ENCODE results near the gene ATF1. TPM values are rescaled to one million over a fixed set of nuclear protein-coding genes. Genes with fewer than 3 reads are reported as not detected.
"Not testable (repeated sequence)": the region's sequence is repeated elsewhere in the genome, so short reads cannot be mapped to it uniquely, and the experiment has no call there.

Gene ATF1
- total and polyA plus RNA-seq, 12 donors, result 4.2 to 31.9 (median 23.9) TPM

DNA sequence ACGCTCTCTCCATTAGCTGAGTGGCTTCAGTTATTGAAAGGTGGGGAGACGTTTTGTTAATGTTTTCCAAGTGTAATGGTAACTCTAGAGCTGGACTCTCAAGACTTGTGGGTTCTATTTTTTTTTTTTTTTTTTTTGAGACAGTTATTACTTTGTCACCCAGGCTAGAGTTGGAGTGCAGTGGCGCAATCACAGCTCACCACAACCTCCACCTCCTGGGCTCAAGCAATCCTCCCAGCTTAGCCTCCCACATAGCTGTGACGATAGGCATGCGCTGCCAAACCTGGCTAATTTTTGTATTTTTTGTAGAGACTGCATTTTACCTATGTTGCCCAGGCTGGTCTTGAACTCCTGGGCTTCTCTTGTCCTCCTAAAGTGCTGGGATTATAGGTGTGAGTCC is 26.2 kb downstream of the ATF1 start:
- Histone ChIP-seq H3K27ac (no peak overlapping the region), H3K9me3 (peaks cover 0 to 14% (median 0%) of the 10 kb centered on the region in 11 donors), H3K4me3 (no peak overlapping the region), H3K27me3 (no peaks in the 10 kb centered on the region), H3K4me1 (peaks cover 0 to 4% (median 0%) of the 10 kb centered on the region in 9 donors), H3K36me3 (peaks cover 0 to 22% (median 4%) of the 10 kb centered on the region in 9 donors)
- TF ChIP-seq, protein P1, sequence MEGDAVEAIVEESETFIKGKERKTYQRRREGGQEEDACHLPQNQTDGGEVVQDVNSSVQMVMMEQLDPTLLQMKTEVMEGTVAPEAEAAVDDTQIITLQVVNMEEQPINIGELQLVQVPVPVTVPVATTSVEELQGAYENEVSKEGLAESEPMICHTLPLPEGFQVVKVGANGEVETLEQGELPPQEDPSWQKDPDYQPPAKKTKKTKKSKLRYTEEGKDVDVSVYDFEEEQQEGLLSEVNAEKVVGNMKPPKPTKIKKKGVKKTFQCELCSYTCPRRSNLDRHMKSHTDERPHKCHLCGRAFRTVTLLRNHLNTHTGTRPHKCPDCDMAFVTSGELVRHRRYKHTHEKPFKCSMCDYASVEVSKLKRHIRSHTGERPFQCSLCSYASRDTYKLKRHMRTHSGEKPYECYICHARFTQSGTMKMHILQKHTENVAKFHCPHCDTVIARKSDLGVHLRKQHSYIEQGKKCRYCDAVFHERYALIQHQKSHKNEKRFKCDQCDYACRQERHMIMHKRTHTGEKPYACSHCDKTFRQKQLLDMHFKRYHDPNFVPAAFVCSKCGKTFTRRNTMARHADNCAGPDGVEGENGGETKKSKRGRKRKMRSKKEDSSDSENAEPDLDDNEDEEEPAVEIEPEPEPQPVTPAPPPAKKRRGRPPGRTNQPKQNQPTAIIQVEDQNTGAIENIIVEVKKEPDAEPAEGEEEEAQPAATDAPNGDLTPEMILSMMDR (IDR thresholded peaks at IDR 0.05), result no peak
- intact Hi-C loops (cut with DNase I), result no loop called here
- ATAC-seq, result no peak
- WGBS, 2 donors, result 93 to 95% methylated on average over 5 of the region's 5 CpGs
- DNase-seq, result no peak

DNA sequence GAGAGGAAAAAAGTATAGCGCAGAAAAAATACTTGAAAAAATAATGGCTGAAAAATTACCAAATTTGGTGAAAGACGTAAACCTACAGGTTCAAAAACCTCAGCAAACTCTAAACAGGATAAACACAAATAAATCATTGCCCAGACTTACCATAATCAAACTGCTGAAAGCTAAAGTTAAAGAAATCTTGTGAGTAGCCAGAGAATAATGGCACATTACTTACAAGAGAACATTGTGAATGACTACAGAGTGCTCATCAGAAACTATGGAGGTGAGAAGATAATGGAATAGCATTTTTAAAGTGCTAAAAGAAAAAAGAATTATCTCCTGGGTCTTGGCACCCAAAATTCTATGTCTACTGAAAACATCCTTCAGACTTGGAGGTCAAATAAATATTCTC is 36.0 kb downstream of the ATF1 start:
- DNase-seq (no peak), ATAC-seq (no peak)
- Histone ChIP-seq H3K4me3 (no peak overlapping the region), H3K27me3 (no peaks in the 10 kb centered on the region), H3K27ac (no peak overlapping the region), H3K36me3 (peaks cover 0 to 76% (median 41%) of the 10 kb centered on the region in 9 donors), H3K9me3 (peaks cover 0 to 27% (median 9%) of the 10 kb centered on the region in 11 donors), H3K4me1 (no peaks in the 10 kb centered on the region)
- TF ChIP-seq, protein P1 (IDR thresholded peaks at IDR 0.05), result no peak
- intact Hi-C loops (cut with DNase I), result no loop called here
- WGBS, 2 donors, result 97 to 99% methylated on average over 2 of the region's 2 CpGs

DNA sequence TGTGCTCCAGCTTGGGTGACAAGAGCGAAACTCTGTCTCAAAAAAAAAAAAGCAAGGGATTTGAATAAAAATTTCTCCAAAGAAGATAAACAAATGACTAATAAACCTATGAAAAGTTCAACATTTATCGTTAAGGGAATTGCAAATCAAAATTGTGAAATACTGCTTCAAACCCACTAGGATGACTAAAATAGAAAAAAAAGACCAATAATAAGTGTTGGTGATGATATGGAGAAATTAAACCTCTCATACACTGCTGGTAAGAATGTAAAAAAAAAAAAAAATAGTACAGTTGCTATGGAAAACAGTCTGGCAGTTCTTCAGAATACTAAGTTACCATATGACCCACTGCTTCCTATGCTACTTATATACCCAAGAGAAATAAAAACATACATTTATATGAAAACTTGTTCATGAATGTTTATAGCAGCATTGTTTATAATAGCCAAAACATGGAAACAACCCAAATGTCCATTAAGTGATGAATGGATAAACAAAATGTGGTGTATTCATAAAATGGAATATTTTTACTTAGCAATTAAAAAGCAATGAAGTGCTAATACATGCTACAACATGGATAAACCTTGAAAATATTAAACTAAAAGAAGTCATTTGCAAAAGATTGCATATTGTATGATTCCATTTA is 39.5 kb downstream of the ATF1 start:
- DNase-seq, result no peak
- no peak overlapping the region for H3K27ac ChIP-seq
- peaks cover 0 to 22% (median 9%) of the 10 kb centered on the region in 11 donors for H3K9me3 ChIP-seq
- peaks cover 0 to 59% (median 23%) of the 10 kb centered on the region in 9 donors for H3K36me3 ChIP-seq
- no peak for ATAC-seq
- no peaks in the 10 kb centered on the region for H3K4me1 ChIP-seq
- no peaks in the 10 kb centered on the region for H3K27me3 ChIP-seq
- no peak overlapping the region for H3K4me3 ChIP-seq
- TF ChIP-seq, protein P1 (IDR thresholded peaks at IDR 0.05), result no peak
- whole genome bisulfite sequencing, 2 donors, result 97 to 99% methylated on average over 2 of the region's 2 CpGs
- intact Hi-C loops (cut with DNase I), result no loop called here

DNA sequence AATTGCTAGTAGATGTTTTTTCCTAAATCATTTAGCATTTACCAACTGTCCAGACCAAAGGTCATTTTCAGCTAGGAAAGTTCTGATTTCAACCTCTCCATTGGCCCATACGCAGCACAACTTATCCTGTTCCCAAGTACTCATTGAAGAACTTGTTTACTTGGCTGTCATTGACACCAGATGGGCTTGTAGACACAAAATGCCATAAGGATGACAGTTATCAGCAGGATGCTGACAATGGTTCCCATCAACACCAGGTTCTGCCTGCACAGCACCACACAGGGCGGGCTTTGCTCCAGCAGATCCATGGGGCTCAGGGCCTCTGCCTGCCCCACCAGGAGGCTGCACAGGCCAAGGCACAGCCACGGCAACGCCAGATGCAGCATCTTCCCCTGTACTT is 42.3 kb downstream of the ATF1 start:
- intact Hi-C loops (cut with DNase I), result no loop called here
- ATAC-seq, result no peak

DNA sequence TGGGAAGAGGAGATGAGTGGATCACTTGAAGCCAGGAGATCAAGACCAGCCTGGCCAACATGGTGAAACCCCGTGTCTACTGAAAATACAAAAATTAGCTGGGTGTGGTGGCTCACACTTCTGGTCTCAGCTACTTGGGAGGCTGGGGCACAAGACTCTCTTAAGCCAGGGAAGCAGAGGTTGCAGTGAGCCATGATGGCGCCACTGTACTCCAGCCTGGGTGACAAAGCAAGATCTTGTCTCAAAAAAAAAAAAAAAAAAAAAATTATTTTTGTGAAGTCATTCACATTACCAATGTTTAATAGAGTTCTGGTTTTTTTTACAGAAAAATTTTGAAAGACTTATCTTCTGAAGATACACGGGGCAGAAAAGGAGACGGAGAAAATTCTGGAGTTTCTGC is 45.2 kb downstream of the ATF1 start:
- ATAC-seq, result not testable (repeated sequence)

More for the DNA sequence above, 42.3 kb downstream of the ATF1 start:
- TF ChIP-seq, protein P1 (IDR thresholded peaks at IDR 0.05), result no peak
- no peaks in the 10 kb centered on the region for H3K27me3 ChIP-seq
- peaks cover 0 to 58% (median 18%) of the 10 kb centered on the region in 9 donors for H3K36me3 ChIP-seq
- H3K4me3 ChIP-seq, result no peak overlapping the region
- no peak for DNase-seq
- no peaks in the 10 kb centered on the region for H3K4me1 ChIP-seq
- H3K27ac ChIP-seq, result no peak overlapping the region
- WGBS, 2 donors, result 96% methylated on average over 4 of the region's 4 CpGs
- H3K9me3 ChIP-seq, result no peaks in the 10 kb centered on the region

DNA sequence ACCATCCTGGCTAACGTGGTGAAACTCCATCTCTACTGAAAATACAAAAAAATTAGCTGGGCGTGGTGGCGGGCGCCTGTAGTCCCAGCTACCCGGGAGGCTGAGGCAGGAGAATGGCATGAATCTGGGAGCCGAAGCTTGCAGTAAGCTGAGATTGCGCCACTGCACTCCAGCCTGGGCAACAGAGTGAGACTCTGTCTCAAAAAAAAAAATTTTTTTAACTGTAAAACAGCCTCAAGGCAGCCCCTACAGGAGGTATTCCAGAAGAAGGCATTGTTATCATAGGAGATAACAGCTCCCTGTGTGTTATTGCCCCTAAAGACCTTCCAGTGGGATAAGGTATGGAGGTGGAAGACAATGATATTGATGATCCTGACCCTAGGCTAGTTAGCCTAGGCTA is 51.0 kb downstream of the ATF1 start:
- H3K27me3 ChIP-seq; intact Hi-C loops (cut with DNase I); DNase-seq; H3K27ac ChIP-seq; H3K9me3 ChIP-seq; H3K4me3 ChIP-seq; ATAC-seq; H3K4me1 ChIP-seq: not testable (repeated sequence)
- H3K36me3 ChIP-seq, result peaks cover 0 to 100% (median 56%) of the 10 kb centered on the region in 9 donors
- 96% methylated on average over 7 of the region's 7 CpGs for WGBS, 2 donors

More for the DNA sequence above, 45.2 kb downstream of the ATF1 start:
- H3K4me1 ChIP-seq; H3K27ac ChIP-seq; intact Hi-C loops (cut with DNase I); DNase-seq; H3K4me3 ChIP-seq; H3K9me3 ChIP-seq; H3K27me3 ChIP-seq: not testable (repeated sequence)
- WGBS, 2 donors, result 95 to 98% methylated on average over 4 of the region's 4 CpGs
- peaks cover 0 to 73% (median 26%) of the 10 kb centered on the region in 9 donors for H3K36me3 ChIP-seq

All from heart right ventricle (tissue), 16 donors.